Stomach (tissue), 9 donors: ENCODE data around the gene ARPP21. TPM values are rescaled to one million over a fixed set of nuclear protein-coding genes. Genes with fewer than 3 reads are reported as not detected.

Experiments
- DNase-seq, 2 donors: peaks; one replicate each; pipeline versions ENCODE4 v3.0.0 to v3.0.0-alpha.2; 2013 to 2019
- H3K27ac ChIP-seq, 5 donors: fragments of 200-600 bp in 4 of 5; sonication (generic) in 4 of 5; one replicate each; pipeline ENCODE4 v1.5.1; 2013 to 2019; ENCODE audit warnings: mild to moderate bottlenecking in 1 of 5, moderate library complexity in 1 of 5
- H3K27me3 ChIP-seq, 3 donors: fragments of 200-600 bp; sonication (generic); one replicate each; pipeline ENCODE4 v1.5.1; 2017 to 2019; ENCODE audit warnings: mixed run types in 1 of 3
- H3K36me3 ChIP-seq, 4 donors: fragments of 200-600 bp; sonication (generic); 1 replicate in 3 of 4; 2 replicates in 1 of 4; pipeline ENCODE4 v1.5.1; 2016 to 2019
- H3K4me1 ChIP-seq, 4 donors: fragments of 200-600 bp; sonication (generic); one replicate each; pipeline ENCODE4 v1.5.1; 2016 to 2019
- H3K4me3 ChIP-seq, 4 donors: fragments of 200-600 bp; sonication (generic) in 3 of 4; one replicate each; pipeline ENCODE4 v1.5.1; 2016 to 2019; ENCODE audit warnings: mild to moderate bottlenecking in 1 of 4
- H3K9me3 ChIP-seq, 4 donors: fragments of 200-600 bp; sonication (generic); one replicate each; pipeline ENCODE4 v1.5.1; 2016 to 2019
- EP300 ChIP-seq: sonication (generic); formaldehyde crosslinking; IDR thresholded peaks from one replicate; pipeline ENCODE4 v1.6.1; 2017; ENCODE audit warnings: antibody characterized with exemption
- POLR2A ChIP-seq, 4 donors: fragments of 450-650 bp; IDR thresholded peaks; one replicate each; pipeline ENCODE4 v1.6.1; 2016; ENCODE audit warnings: antibody characterized with exemption in 4 of 4, control low read depth in 2 of 4, mild to moderate bottlenecking in 1 of 4, moderate library complexity in 1 of 4
- POLR2AphosphoS5 ChIP-seq, 3 donors: sonication (generic); formaldehyde crosslinking; IDR thresholded peaks; one replicate each; pipeline ENCODE4 v1.6.1; 2016; ENCODE audit warnings: antibody characterized with exemption in 3 of 3
- WGBS, 5 donors: extraction: QIAGEN DNeasy Blood & Tissue Kit in 3 of 5; methylation state at CpG; one replicate each; pipeline versions ENCODE4 v1.1.5 to v1.1.7; 2013 to 2018; 5-methylcytosine and 5-hydroxymethylcytosine counted together
- intact Hi-C: fragments of 100-400 bp; cut with DNase I; formaldehyde crosslinking; loops from one replicate; pipeline ENCODE4 v1.15.1; 2023; ENCODE audit warnings: low total_unique reads
- polyA plus RNA-seq, 3 donors: library from polyadenylated mRNA; stranded (reverse); fragments of 200-250 nt; gene quantifications; one replicate each; pipeline ENCODE4 v1.2.3, GENCODE V29; 2013
- total RNA-seq, 5 donors: library from RNA; depleted of rRNA; stranded (reverse); fragments of >200 nt; gene quantifications; one replicate each; pipeline versions ENCODE4 v1.1.0 to v1.2.3, GENCODE V29; 2014 to 2016
- TF ChIP-seq, protein P1 (sequence below), 7 experiments: fragments of 450-650 bp in 4 of 7; fragments of 200-600 bp in 3 of 7; sonication (generic) in 3 of 7; IDR thresholded peaks; one replicate each; pipeline ENCODE4 v1.5.1; 2016 to 2019; ENCODE audit warnings: antibody characterized with exemption in 7 of 7, control low read depth in 2 of 7, mild to moderate bottlenecking in 1 of 7
- donor health status: healthy with polysubstance abuse.
- donor health status: Bipolar disorder and iron deficiency.
- donor health status: healthy.

The ARPP21 gene
- total and polyA plus RNA-seq, 8 donors: 0.13 to 5.0 TPM; not detected in 6

DNA sequence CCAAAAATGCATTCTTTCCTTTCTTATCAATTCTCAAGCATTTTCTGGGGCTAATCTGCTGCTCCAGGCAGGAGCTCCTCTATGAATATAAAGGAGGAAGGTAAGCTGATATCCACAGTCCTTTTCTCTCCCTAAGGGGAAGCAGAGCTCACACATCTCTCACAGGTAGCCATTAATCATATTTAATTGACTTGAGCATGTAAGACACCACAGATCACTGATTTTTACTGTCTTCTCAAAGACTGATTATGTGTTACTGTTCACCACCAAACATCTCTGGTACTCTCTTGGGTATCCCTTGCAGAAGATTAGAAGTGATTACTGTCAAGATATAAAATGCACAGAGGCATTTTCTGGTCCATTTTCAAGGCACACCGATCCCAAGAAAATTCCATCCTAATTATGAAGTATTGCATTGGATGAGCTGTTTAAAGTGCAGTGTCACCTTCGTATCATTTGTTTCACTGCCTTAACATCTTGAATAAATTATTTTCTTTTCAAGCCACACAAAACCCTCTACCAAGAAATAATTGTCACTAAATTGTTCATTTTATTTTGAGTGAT is 100.7 kb downstream of the ARPP21 start:
- TF ChIP-seq, protein P1, sequence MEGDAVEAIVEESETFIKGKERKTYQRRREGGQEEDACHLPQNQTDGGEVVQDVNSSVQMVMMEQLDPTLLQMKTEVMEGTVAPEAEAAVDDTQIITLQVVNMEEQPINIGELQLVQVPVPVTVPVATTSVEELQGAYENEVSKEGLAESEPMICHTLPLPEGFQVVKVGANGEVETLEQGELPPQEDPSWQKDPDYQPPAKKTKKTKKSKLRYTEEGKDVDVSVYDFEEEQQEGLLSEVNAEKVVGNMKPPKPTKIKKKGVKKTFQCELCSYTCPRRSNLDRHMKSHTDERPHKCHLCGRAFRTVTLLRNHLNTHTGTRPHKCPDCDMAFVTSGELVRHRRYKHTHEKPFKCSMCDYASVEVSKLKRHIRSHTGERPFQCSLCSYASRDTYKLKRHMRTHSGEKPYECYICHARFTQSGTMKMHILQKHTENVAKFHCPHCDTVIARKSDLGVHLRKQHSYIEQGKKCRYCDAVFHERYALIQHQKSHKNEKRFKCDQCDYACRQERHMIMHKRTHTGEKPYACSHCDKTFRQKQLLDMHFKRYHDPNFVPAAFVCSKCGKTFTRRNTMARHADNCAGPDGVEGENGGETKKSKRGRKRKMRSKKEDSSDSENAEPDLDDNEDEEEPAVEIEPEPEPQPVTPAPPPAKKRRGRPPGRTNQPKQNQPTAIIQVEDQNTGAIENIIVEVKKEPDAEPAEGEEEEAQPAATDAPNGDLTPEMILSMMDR (IDR thresholded peaks at IDR 0.05): no peak
- TF ChIP-seq EP300: no peak
- no peak for TF ChIP-seq POLR2A (IDR thresholded peaks at IDR 0.05)
- TF ChIP-seq POLR2AphosphoS5 (IDR thresholded peaks at IDR 0.05): no peak
- Histone ChIP-seq H3K9me3 (no peaks in the 10 kb centered on the region), H3K27ac (no peak overlapping the region), H3K27me3 (no peaks in the 10 kb centered on the region), H3K36me3 (no peaks in the 10 kb centered on the region), H3K4me1 (no peaks in the 10 kb centered on the region), H3K4me3 (no peak overlapping the region)
- intact Hi-C loops: no loop called here
- DNase-seq: no peak
- WGBS, 5 donors: 73 to 89% (median 87%) methylated on average over 2 of the region's 2 CpGs

DNA sequence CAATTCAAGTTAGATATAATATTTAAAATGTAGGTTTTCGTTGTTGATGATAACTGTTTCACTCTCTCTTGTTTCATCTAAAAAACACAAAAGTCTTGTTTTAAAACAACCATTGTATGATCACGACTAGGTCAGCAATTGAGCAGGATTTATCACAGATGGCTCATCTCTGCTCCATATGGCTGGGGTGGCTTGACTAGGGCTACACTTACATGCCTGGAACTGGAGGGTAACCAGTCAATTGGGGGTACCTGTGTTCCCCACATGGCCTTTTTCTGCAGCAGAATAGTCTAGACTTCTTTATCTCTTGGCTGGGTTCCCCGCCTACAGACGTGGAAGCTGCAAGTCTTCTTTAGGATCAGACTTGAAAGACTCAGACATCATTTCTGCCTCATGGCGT is 103.9 kb downstream of the ARPP21 start:
- WGBS, 5 donors: 77 to 87% (median 82%) methylated on average over 5 of the region's 5 CpGs
- Histone ChIP-seq H3K27me3 (no peaks in the 10 kb centered on the region), H3K4me1 (no peaks in the 10 kb centered on the region), H3K9me3 (no peaks in the 10 kb centered on the region), H3K27ac (no peak overlapping the region), H3K4me3 (no peak overlapping the region), H3K36me3 (no peaks in the 10 kb centered on the region)
- no peak for DNase-seq
- no peak for TF ChIP-seq EP300
- TF ChIP-seq, protein P1 (IDR thresholded peaks at IDR 0.05): no peak
- TF ChIP-seq POLR2A (IDR thresholded peaks at IDR 0.05): no peak
- no peak for TF ChIP-seq POLR2AphosphoS5 (IDR thresholded peaks at IDR 0.05)
- intact Hi-C loops: no loop called here

DNA sequence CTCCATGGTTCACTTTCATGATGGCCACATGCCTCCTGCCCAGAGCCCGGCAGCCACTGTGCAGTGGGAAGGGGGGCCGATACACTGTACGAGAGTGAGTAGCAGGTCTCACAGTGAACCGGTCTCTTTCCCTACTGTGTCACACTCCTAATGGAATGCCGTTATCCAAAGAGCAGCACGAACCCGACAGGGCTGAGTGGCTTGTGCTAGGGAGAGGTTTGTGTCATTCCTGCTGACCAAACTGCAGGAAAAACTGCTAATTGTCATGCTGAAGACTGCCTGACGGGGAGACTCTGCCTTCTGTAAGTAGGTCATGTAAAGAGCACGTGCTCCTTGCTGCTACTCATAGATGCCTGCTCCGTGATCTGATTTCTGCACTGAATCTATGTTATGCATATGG is 105.1 kb downstream of the ARPP21 start:
- no peaks in the 10 kb centered on the region for H3K36me3 ChIP-seq
- no peaks in the 10 kb centered on the region for H3K4me1 ChIP-seq
- WGBS, 5 donors: 36 to 58% (median 52%) methylated on average over 10 of the region's 10 CpGs
- DNase-seq: no peak
- no peaks in the 10 kb centered on the region for H3K27me3 ChIP-seq
- TF ChIP-seq EP300 (no peak), POLR2AphosphoS5 (IDR thresholded peaks at IDR 0.05) (no peak), POLR2A (IDR thresholded peaks at IDR 0.05) (no peak)
- TF ChIP-seq, protein P1 (IDR thresholded peaks at IDR 0.05): no peak
- intact Hi-C loops: no loop called here
- H3K27ac ChIP-seq: no peak overlapping the region
- no peak overlapping the region for H3K4me3 ChIP-seq
- H3K9me3 ChIP-seq: no peaks in the 10 kb centered on the region

DNA sequence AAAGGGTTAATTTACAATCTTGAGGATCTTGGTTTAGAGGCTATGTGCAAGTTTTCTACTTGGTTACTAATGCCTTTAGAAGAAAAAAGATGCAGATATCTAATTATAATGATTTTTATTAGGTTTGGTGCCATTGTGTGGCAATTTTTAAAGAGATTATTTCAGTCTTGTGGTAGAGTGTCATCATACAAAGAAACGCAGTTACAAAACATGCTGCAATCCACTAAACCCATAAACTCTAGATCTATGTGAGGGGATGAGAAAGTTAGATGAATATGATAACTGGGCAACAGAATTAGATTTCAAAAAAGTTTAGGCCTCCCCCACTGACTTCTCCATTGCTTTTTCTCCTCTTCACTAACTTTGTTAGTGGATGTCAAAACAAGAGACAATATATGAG is 106.0 kb downstream of the ARPP21 start:
- Histone ChIP-seq H3K4me1 (no peaks in the 10 kb centered on the region), H3K9me3 (no peaks in the 10 kb centered on the region)

More for the DNA sequence above, 106.0 kb downstream of the ARPP21 start:
- no peak overlapping the region for H3K4me3 ChIP-seq
- TF ChIP-seq, protein P1 (IDR thresholded peaks at IDR 0.05): no peak
- TF ChIP-seq EP300: no peak
- no peak for TF ChIP-seq POLR2A (IDR thresholded peaks at IDR 0.05)
- no peak for TF ChIP-seq POLR2AphosphoS5 (IDR thresholded peaks at IDR 0.05)
- 74 to 85% (median 80%) methylated on average over 1 of the region's 1 CpG for WGBS, 5 donors
- H3K27ac ChIP-seq: no peak overlapping the region
- no peak for DNase-seq
- H3K27me3 ChIP-seq: no peaks in the 10 kb centered on the region
- H3K36me3 ChIP-seq: no peaks in the 10 kb centered on the region
- intact Hi-C loops: no loop called here
